ENCODE measurements around the gene UHRF1. TPM values are rescaled to one million over a fixed set of nuclear protein-coding genes. Genes with fewer than 3 reads are reported as not detected.

UHRF1 gene
- polyA plus RNA-seq, 1 experiment: 10.3 TPM

- Histone ChIP-seq H3K4me3 (ENCODE audit: low read depth, low read length) (peak overlapping the region; percentile 55), H3K36me3 (ENCODE audit: control insufficient read depth, insufficient read depth, low read length) (no peaks in the 10 kb centered on the region), H3K27me3 (ENCODE audit: control insufficient read depth, insufficient read depth, low read length) (no peaks in the 10 kb centered on the region)
- ChIA-PET POLR2A (no interaction called here), CTCF (interaction anchor here (0.9 to 7.4 kb wide), 4 partner anchors 66 to 123 kb away, joined by 3 to 133 read pairs (median 10); partner anchors contain the start of gene FEM1A)
- DNase-seq (ENCODE audit: low read depth): no peak
- TF ChIP-seq CTCF (IDR thresholded peaks at IDR 0.05; ENCODE audit: insufficient read depth, low read depth, low read length): no peak
These were observed 744 bp downstream of the UHRF1 start for GRCh38 chr19:4909897-4910593.

- Histone ChIP-seq H3K36me3 (ENCODE audit: control insufficient read depth, insufficient read depth, low read length) (no peaks in the 10 kb centered on the region), H3K27me3 (ENCODE audit: control insufficient read depth, insufficient read depth, low read length) (no peaks in the 10 kb centered on the region), H3K4me3 (ENCODE audit: low read depth, low read length) (peak overlapping the region; percentile 55)
- ChIA-PET POLR2A (interaction anchor here (0.5 to 1.7 kb wide), 6 partner anchors 76 to 198 kb away, joined by 3 to 20 read pairs (median 6); no protein-coding TSS in a partner anchor), CTCF (interaction anchor here (1.0 to 7.4 kb wide), 21 partner anchors 12 to 178 kb away, joined by 3 to 133 read pairs (median 9); partner anchors contain the start of genes FEM1A, KDM4B and PLIN3)
- no peak for DNase-seq (ENCODE audit: low read depth)
- no peak for TF ChIP-seq CTCF (IDR thresholded peaks at IDR 0.05; ENCODE audit: insufficient read depth, low read depth, low read length)
These were observed 1.4 kb downstream of the UHRF1 start for GRCh38 chr19:4910594-4911281.

GRCh38 chr19:4911314-4911713 is 2.0 kb downstream of the UHRF1 start:
- Histone ChIP-seq H3K36me3 (ENCODE audit: control insufficient read depth, insufficient read depth, low read length) (no peaks in the 10 kb centered on the region), H3K27me3 (ENCODE audit: control insufficient read depth, insufficient read depth, low read length) (no peaks in the 10 kb centered on the region), H3K4me3 (ENCODE audit: low read depth, low read length) (peak overlapping the region; percentile 55)
- CTCF ChIA-PET: interaction anchor here (0.8 to 7.4 kb wide), 24 partner anchors 9 to 179 kb away, joined by 3 to 133 read pairs (median 8); partner anchors contain the start of genes ARRDC5, FEM1A, KDM4B and PLIN3
- POLR2A ChIA-PET: interaction anchor here (0.5 to 1.7 kb wide), 9 partner anchors 57 to 238 kb away, joined by 3 to 20 read pairs (median 5); partner anchors contain the start of gene KDM4B
- no peak for DNase-seq (ENCODE audit: low read depth)
- no peak for TF ChIP-seq CTCF (IDR thresholded peaks at IDR 0.05; ENCODE audit: insufficient read depth, low read depth, low read length)

- ChIA-PET CTCF (interaction anchor here (0.6 to 7.4 kb wide), 32 partner anchors 10 to 179 kb away, joined by 3 to 133 read pairs (median 6); partner anchors contain the start of genes ARRDC5, FEM1A, KDM4B and PLIN3), POLR2A (interaction anchor here (0.5 to 1.7 kb wide), 9 partner anchors 45 to 239 kb away, joined by 3 to 10 read pairs (median 5); partner anchors contain the start of genes KDM4B and PLIN3)
- peak; percentile 99 for DNase-seq (ENCODE audit: low read depth)
- H3K27me3 ChIP-seq (ENCODE audit: control insufficient read depth, insufficient read depth, low read length): no peaks in the 10 kb centered on the region
- no peaks in the 10 kb centered on the region for H3K36me3 ChIP-seq (ENCODE audit: control insufficient read depth, insufficient read depth, low read length)
- TF ChIP-seq CTCF (IDR thresholded peaks at IDR 0.05; ENCODE audit: insufficient read depth, low read depth, low read length): peak; percentile 66
- peak overlapping the region; percentile 55 for H3K4me3 ChIP-seq (ENCODE audit: low read depth, low read length)
These were observed 2.7 kb downstream of the UHRF1 start for GRCh38 chr19:4911786-4912672.

Data from BJ (cell line).